GM23338 (cell line): ENCODE results near the gene ATP5PD. TPM values are rescaled to one million over a fixed set of nuclear protein-coding genes. Genes with fewer than 3 reads are reported as not detected.

Experiments used
- ATAC-seq: fragments of 200-7000 bp; cut with Tn5 transposase; 3 replicates; pipeline ENCODE4 v1.9.1; 2020
- DNase-seq: peaks from one replicate; pipeline ENCODE4 v3.0.0-alpha.2; 2015; ENCODE audit warnings: low spot score
- H2AFZ ChIP-seq: fragments of 200-600 bp; sonication (generic); 2 replicates; pipeline ENCODE4 v1.8.0; 2016; ENCODE audit warnings: antibody characterized with exemption, mild to moderate bottlenecking, moderate library complexity
- H3F3A ChIP-seq: fragments of 200-600 bp; sonication (generic); replicated peaks from 2 replicates; pipeline ENCODE4 v1.8.0; 2017; ENCODE audit warnings: antibody characterized with exemption, mixed run types, low read depth
- H3K27ac ChIP-seq: fragments of 200-600 bp; sonication (generic); 2 replicates; pipeline ENCODE4 v1.6.1; 2016; ENCODE audit warnings: low read depth
- H3K27me3 ChIP-seq: fragments of 200-600 bp; sonication (generic); 2 replicates; pipeline ENCODE4 v1.8.0; 2016; ENCODE audit warnings: mild to moderate bottlenecking, mixed run types, moderate library complexity; ENCODE audit not compliant: insufficient read depth
- H3K36me3 ChIP-seq: fragments of 200-600 bp; sonication (generic); 2 replicates; pipeline ENCODE4 v1.8.0; 2016; ENCODE audit warnings: mild to moderate bottlenecking; ENCODE audit not compliant: insufficient read depth
- H3K4me1 ChIP-seq: fragments of 200-600 bp; sonication (generic); 2 replicates; pipeline ENCODE4 v1.8.0; 2016; ENCODE audit warnings: mild to moderate bottlenecking, moderate library complexity; ENCODE audit not compliant: insufficient read depth
- H3K4me2 ChIP-seq: fragments of 200-600 bp; sonication (generic); 2 replicates; pipeline ENCODE4 v1.7.1; 2017; ENCODE audit warnings: mixed run types
- H3K4me3 ChIP-seq: fragments of 200-600 bp; sonication (generic); 2 replicates; pipeline ENCODE4 v1.6.1; 2016; ENCODE audit warnings: mixed run types
- H3K79me2 ChIP-seq: fragments of 200-600 bp; sonication (generic); replicated peaks from 2 replicates; pipeline ENCODE4 v1.8.0; 2017; ENCODE audit warnings: mild to moderate bottlenecking; ENCODE audit not compliant: insufficient read depth
- H3K9me2 ChIP-seq: fragments of 200-600 bp; sonication (generic); 2 replicates; pipeline ENCODE4 v1.8.0; 2017; ENCODE audit not compliant: insufficient read depth
- H4K20me1 ChIP-seq: fragments of 200-600 bp; sonication (generic); replicated peaks from 2 replicates; pipeline ENCODE4 v1.8.0; 2017; ENCODE audit warnings: mild to moderate bottlenecking; ENCODE audit not compliant: insufficient read depth
- H3K27ac Mint-ChIP-seq: 2 replicates; pipeline ENCODE4 v1.8.0; 2020; ENCODE audit warnings: inconsistent platforms, mild to moderate bottlenecking, moderate library complexity, mixed read lengths
- H3K27me3 Mint-ChIP-seq: 3 replicates; pipeline ENCODE4 v1.8.0; 2022; ENCODE audit warnings: low read depth, mild to moderate bottlenecking, moderate library complexity, mixed read lengths, inconsistent platforms; ENCODE audit not compliant: insufficient read depth, poor library complexity
- H3K36me3 Mint-ChIP-seq: 3 replicates; pipeline ENCODE4 v1.8.0; 2021; ENCODE audit warnings: low read depth, mild to moderate bottlenecking, inconsistent platforms, moderate library complexity, mixed read lengths
- H3K4me1 Mint-ChIP-seq: 3 replicates; pipeline ENCODE4 v1.8.0; 2020; ENCODE audit warnings: mild to moderate bottlenecking, inconsistent platforms, mixed read lengths
- H3K4me3 Mint-ChIP-seq: 3 replicates; pipeline ENCODE4 v1.8.0; 2021; ENCODE audit warnings: moderate library complexity, mild to moderate bottlenecking, inconsistent platforms, mixed read lengths
- H3K9me3 Mint-ChIP-seq: 3 replicates; pipeline ENCODE4 v1.8.0; 2020; ENCODE audit warnings: moderate library complexity, mild to moderate bottlenecking, inconsistent platforms, mixed read lengths
- CREB1 ChIP-seq: fragments of 250-450 bp; sonication (Bioruptor Pico); IDR thresholded peaks from 2 replicates; pipeline ENCODE4 v1.5.0; 2020; ENCODE audit warnings: low read depth, mild to moderate bottlenecking, moderate library complexity
- EZH2 ChIP-seq: fragments of 200-600 bp; sonication (generic); IDR thresholded peaks from one replicate; pipeline ENCODE4 v1.8.0; 2017; ENCODE audit warnings: antibody characterized with exemption, mild to moderate bottlenecking, low read depth; ENCODE audit not compliant: unreplicated experiment
- EZH2phosphoT487 ChIP-seq: fragments of 200-600 bp; sonication (generic); IDR thresholded peaks from one replicate; pipeline ENCODE4 v1.8.1; 2018; ENCODE audit warnings: antibody characterized with exemption; ENCODE audit not compliant: unreplicated experiment
- JUNB ChIP-seq: IDR thresholded peaks from one replicate; pipeline ENCODE4 v1.6.1; 2016; ENCODE audit warnings: antibody characterized with exemption; ENCODE audit not compliant: unreplicated experiment
- NANOG ChIP-seq: IDR thresholded peaks from 2 replicates; pipeline ENCODE4 v1.6.1; 2016; ENCODE audit warnings: antibody characterized with exemption, borderline replicate concordance
- POLR2AphosphoS5 ChIP-seq: IDR thresholded peaks from 2 replicates; pipeline ENCODE4 v1.6.1; 2016; ENCODE audit warnings: antibody characterized with exemption, low read depth
- STAT1 ChIP-seq: IDR thresholded peaks from one replicate; pipeline ENCODE4 v1.6.1; 2016; ENCODE audit warnings: antibody characterized with exemption; ENCODE audit not compliant: unreplicated experiment
- ZNF114 ChIP-seq: fragments of 250-450 bp; sonication (Bioruptor Pico); IDR thresholded peaks from 2 replicates; pipeline ENCODE4 v1.5.0; 2020; ENCODE audit warnings: mild to moderate bottlenecking, moderate library complexity
- ZNF331 ChIP-seq: fragments of 250-450 bp; sonication (Bioruptor Pico); IDR thresholded peaks from 2 replicates; pipeline ENCODE4 v1.5.0; 2020; ENCODE audit warnings: low read depth, mild to moderate bottlenecking, moderate library complexity
- polyA plus RNA-seq: library from polyadenylated mRNA; unstranded; fragments of >200 nt; fragmentation: Nextera tagmentation; extraction: Ambion mirVana; gene quantifications from 2 replicates; pipeline ENCODE4 v1.2.1, GENCODE V29; 2016
- total RNA-seq: library from RNA; depleted of rRNA; stranded (reverse); fragments of >200 nt; shearing (Covaris generic); gene quantifications from 2 replicates; pipeline ENCODE4 v1.2.3, GENCODE V29; 2014
- TF ChIP-seq, protein P1 (sequence below): fragments of 250-450 bp; sonication (Bioruptor Pico); IDR thresholded peaks from 2 replicates; pipeline ENCODE4 v1.5.0; 2020; ENCODE audit warnings: mild to moderate bottlenecking, moderate library complexity
- TF ChIP-seq, protein P2 (sequence below), 2 experiments: fragments of 200-600 bp in 1 of 2; sonication (generic) in 1 of 2; conservative IDR thresholded peaks; 2 replicates each; pipeline versions ENCODE4 v1.5.1 to v1.6.1; 2016 to 2017; ENCODE audit warnings: antibody characterized with exemption in 2 of 2, low read depth in 2 of 2, mild to moderate bottlenecking in 2 of 2, moderate library complexity in 1 of 2
- TF ChIP-seq, protein P3 (sequence below): IDR thresholded peaks from 2 replicates; pipeline ENCODE4 v1.6.1; 2016; ENCODE audit warnings: antibody characterized with exemption

Gene ATP5PD
- total and polyA plus RNA-seq, 2 experiments from 2014 or later: 244 to 1,144 TPM

DNA sequence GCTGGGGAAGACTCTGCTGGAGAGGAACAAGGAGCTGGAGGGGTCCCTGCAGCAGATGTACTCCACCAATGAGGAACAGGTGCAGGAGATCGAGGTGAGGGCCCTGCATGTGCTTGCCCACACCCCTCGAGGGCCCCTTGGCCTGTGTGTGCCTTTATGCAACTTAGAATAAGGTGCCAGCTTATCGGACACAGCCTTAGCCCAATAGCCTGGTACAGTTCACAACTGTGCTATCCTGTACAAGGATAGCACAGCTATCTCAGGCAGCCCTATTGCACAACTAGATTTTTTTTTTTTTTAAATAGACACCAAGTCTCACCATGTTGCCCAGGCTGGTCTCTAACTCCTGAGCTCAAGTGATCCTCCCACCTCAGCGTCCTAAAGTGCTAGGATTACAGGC is 47.2 kb downstream of the ATP5PD start:
- Mint-ChIP-seq H3K4me3 (no peak overlapping the region), H3K36me3 (peaks cover 13% of the 10 kb centered on the region; the same call in 2 of the 3 replicates), H3K4me1 (no peaks in the 10 kb centered on the region; the same call in 2 of the 3 replicates), H3K9me3 (no peaks in the 10 kb centered on the region), H3K27me3 (peaks cover 6% of the 10 kb centered on the region), H3K27ac (no peak overlapping the region)
- no peaks in the 10 kb centered on the region for H3K27me3 ChIP-seq
- ATAC-seq: no peak
- no peaks in the 10 kb centered on the region for H3K9me2 ChIP-seq
- no peak for TF ChIP-seq CREB1
- H3K27ac ChIP-seq: no peak overlapping the region
- no peak overlapping the region for H3K4me3 ChIP-seq
- H3K36me3 ChIP-seq: peaks cover 3% of the 10 kb centered on the region; the same call in 1 of the 2 replicates
- DNase-seq: no peak
- H3K4me1 ChIP-seq: no peaks in the 10 kb centered on the region
- no peak overlapping the region for H3K4me2 ChIP-seq
- H4K20me1 ChIP-seq: peaks cover 11% of the 10 kb centered on the region; the same call in 1 of the 2 replicates
- no peaks in the 10 kb centered on the region for H3K79me2 ChIP-seq
- H2AFZ ChIP-seq: no peak overlapping the region
- no peaks in the 10 kb centered on the region for H3F3A ChIP-seq

DNA sequence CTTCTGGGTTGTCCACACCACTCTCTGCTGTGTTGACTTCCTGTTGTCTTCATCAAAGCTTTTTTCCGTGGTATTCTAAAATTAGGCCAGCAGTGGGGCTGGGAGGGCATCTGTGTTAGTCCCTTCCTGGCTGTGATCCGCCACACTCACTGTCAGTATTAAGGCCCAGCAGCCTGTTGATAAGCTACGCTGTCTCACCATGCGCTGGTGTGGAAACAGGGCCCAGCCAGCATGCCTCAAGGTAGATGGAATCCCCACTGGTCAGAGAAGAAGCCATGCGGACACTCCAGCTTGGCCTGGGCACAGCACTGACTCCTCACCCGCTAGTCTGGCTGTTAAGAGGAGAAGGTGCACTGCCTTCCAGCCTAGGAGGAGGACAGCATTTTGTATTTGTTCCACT is 48.0 kb downstream of the ATP5PD start:
- H3K27ac Mint-ChIP-seq: no peak overlapping the region
- Histone ChIP-seq H2AFZ (no peak overlapping the region), H3K4me2 (no peak overlapping the region), H3K27me3 (no peaks in the 10 kb centered on the region), H3K79me2 (no peaks in the 10 kb centered on the region), H3K9me2 (no peaks in the 10 kb centered on the region), H4K20me1 (peaks cover 14% of the 10 kb centered on the region; the same call in 1 of the 2 replicates), H3K4me3 (no peak overlapping the region), H3K36me3 (peaks cover 3% of the 10 kb centered on the region; the same call in 1 of the 2 replicates), H3K4me1 (no peaks in the 10 kb centered on the region), H3F3A (no peaks in the 10 kb centered on the region), H3K27ac (no peak overlapping the region)
- peaks cover 6% of the 10 kb centered on the region for H3K27me3 Mint-ChIP-seq
- DNase-seq (no peak), ATAC-seq (no peak)
- no peak overlapping the region for H3K4me3 Mint-ChIP-seq
- H3K9me3 Mint-ChIP-seq: no peaks in the 10 kb centered on the region
- peaks cover 13% of the 10 kb centered on the region; the same call in 2 of the 3 replicates for H3K36me3 Mint-ChIP-seq
- no peaks in the 10 kb centered on the region; the same call in 2 of the 3 replicates for H3K4me1 Mint-ChIP-seq
- no peak for TF ChIP-seq ZNF331 (CRISPR knock-in tag)
- TF ChIP-seq NANOG: no peak
- TF ChIP-seq, protein P1, sequence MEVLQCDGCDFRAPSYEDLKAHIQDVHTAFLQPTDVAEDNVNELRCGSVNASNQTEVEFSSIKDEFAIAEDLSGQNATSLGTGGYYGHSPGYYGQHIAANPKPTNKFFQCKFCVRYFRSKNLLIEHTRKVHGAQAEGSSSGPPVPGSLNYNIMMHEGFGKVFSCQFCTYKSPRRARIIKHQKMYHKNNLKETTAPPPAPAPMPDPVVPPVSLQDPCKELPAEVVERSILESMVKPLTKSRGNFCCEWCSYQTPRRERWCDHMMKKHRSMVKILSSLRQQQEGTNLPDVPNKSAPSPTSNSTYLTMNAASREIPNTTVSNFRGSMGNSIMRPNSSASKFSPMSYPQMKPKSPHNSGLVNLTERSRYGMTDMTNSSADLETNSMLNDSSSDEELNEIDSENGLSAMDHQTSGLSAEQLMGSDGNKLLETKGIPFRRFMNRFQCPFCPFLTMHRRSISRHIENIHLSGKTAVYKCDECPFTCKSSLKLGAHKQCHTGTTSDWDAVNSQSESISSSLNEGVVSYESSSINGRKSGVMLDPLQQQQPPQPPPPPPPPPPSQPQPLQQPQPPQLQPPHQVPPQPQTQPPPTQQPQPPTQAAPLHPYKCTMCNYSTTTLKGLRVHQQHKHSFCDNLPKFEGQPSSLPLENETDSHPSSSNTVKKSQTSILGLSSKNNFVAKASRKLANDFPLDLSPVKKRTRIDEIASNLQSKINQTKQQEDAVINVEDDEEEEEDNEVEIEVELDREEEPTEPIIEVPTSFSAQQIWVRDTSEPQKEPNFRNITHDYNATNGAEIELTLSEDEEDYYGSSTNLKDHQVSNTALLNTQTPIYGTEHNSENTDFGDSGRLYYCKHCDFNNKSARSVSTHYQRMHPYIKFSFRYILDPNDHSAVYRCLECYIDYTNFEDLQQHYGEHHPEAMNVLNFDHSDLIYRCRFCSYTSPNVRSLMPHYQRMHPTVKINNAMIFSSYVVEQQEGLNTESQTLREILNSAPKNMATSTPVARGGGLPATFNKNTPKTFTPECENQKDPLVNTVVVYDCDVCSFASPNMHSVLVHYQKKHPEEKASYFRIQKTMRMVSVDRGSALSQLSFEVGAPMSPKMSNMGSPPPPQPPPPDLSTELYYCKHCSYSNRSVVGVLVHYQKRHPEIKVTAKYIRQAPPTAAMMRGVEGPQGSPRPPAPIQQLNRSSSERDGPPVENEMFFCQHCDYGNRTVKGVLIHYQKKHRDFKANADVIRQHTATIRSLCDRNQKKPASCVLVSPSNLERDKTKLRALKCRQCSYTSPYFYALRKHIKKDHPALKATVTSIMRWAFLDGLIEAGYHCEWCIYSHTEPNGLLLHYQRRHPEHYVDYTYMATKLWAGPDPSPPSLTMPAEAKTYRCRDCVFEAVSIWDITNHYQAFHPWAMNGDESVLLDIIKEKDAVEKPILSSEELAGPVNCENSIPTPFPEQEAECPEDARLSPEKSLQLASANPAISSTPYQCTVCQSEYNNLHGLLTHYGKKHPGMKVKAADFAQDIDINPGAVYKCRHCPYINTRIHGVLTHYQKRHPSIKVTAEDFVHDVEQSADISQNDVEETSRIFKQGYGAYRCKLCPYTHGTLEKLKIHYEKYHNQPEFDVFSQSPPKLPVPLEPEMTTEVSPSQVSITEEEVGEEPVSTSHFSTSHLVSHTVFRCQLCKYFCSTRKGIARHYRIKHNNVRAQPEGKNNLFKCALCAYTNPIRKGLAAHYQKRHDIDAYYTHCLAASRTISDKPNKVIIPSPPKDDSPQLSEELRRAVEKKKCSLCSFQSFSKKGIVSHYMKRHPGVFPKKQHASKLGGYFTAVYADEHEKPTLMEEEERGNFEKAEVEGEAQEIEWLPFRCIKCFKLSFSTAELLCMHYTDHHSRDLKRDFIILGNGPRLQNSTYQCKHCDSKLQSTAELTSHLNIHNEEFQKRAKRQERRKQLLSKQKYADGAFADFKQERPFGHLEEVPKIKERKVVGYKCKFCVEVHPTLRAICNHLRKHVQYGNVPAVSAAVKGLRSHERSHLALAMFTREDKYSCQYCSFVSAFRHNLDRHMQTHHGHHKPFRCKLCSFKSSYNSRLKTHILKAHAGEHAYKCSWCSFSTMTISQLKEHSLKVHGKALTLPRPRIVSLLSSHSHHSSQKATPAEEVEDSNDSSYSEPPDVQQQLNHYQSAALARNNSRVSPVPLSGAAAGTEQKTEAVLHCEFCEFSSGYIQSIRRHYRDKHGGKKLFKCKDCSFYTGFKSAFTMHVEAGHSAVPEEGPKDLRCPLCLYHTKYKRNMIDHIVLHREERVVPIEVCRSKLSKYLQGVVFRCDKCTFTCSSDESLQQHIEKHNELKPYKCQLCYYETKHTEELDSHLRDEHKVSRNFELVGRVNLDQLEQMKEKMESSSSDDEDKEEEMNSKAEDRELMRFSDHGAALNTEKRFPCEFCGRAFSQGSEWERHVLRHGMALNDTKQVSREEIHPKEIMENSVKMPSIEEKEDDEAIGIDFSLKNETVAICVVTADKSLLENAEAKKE (CRISPR knock-in tag): no peak
- TF ChIP-seq, protein P2, sequence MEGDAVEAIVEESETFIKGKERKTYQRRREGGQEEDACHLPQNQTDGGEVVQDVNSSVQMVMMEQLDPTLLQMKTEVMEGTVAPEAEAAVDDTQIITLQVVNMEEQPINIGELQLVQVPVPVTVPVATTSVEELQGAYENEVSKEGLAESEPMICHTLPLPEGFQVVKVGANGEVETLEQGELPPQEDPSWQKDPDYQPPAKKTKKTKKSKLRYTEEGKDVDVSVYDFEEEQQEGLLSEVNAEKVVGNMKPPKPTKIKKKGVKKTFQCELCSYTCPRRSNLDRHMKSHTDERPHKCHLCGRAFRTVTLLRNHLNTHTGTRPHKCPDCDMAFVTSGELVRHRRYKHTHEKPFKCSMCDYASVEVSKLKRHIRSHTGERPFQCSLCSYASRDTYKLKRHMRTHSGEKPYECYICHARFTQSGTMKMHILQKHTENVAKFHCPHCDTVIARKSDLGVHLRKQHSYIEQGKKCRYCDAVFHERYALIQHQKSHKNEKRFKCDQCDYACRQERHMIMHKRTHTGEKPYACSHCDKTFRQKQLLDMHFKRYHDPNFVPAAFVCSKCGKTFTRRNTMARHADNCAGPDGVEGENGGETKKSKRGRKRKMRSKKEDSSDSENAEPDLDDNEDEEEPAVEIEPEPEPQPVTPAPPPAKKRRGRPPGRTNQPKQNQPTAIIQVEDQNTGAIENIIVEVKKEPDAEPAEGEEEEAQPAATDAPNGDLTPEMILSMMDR (conservative IDR thresholded peaks at IDR 0.05; ENCODE audit: low read depth in 2 of 2): no peak
- TF ChIP-seq EZH2: no peak
- no peak for TF ChIP-seq JUNB
- TF ChIP-seq POLR2AphosphoS5: no peak
- TF ChIP-seq EZH2phosphoT487: no peak
- no peak for TF ChIP-seq CREB1
- no peak for TF ChIP-seq ZNF114 (CRISPR knock-in tag)
- TF ChIP-seq, protein P3, sequence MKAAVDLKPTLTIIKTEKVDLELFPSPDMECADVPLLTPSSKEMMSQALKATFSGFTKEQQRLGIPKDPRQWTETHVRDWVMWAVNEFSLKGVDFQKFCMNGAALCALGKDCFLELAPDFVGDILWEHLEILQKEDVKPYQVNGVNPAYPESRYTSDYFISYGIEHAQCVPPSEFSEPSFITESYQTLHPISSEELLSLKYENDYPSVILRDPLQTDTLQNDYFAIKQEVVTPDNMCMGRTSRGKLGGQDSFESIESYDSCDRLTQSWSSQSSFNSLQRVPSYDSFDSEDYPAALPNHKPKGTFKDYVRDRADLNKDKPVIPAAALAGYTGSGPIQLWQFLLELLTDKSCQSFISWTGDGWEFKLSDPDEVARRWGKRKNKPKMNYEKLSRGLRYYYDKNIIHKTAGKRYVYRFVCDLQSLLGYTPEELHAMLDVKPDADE: no peak
- no peak for TF ChIP-seq STAT1
